ENCODE data around the gene PTPRN2.
"Not testable (repeated sequence)": the region's sequence is repeated elsewhere in the genome, so short reads cannot be mapped to it uniquely, and the experiment has no call there.

Gene PTPRN2

GRCh38 chr7:157499121-157499834 lies 1088.3 kb downstream of the PTPRN2 start:
- DNase-seq: no peak

GRCh38 chr7:157498657-157499056 lies 1089.0 kb downstream of the PTPRN2 start:
- DNase-seq: no peak

- no peak for DNase-seq
These were observed 1089.6 kb downstream of the PTPRN2 start for GRCh38 chr7:157497744-157498651.

- DNase-seq: no peak
These were observed 1090.3 kb downstream of the PTPRN2 start for GRCh38 chr7:157497367-157497743.

GRCh38 chr7:157496416-157497275 lies 1091.0 kb downstream of the PTPRN2 start:
- no peak for DNase-seq

- DNase-seq: no peak
These were observed 1092.0 kb downstream of the PTPRN2 start for GRCh38 chr7:157495594-157495993.

GRCh38 chr7:157495177-157495553 lies 1092.5 kb downstream of the PTPRN2 start:
- DNase-seq: no peak

GRCh38 chr7:157494506-157495176 lies 1093.0 kb downstream of the PTPRN2 start:
- no peak for DNase-seq

GRCh38 chr7:157493776-157494175 lies 1093.8 kb downstream of the PTPRN2 start:
- DNase-seq: no peak

- DNase-seq: no peak
These were observed 1094.6 kb downstream of the PTPRN2 start for GRCh38 chr7:157493017-157493416.

GRCh38 chr7:157490465-157490912 lies 1097.1 kb downstream of the PTPRN2 start:
- DNase-seq: no peak

GRCh38 chr7:157489870-157490269 lies 1097.8 kb downstream of the PTPRN2 start:
- not testable (repeated sequence) for DNase-seq
